IPS-15b (cell line): ENCODE results near the gene MYMX.

Experiments
- H3K27me3 ChIP-seq: one replicate; pipeline ENCODE4 v1.6.1; 2013; ENCODE audit warnings: low read length; ENCODE audit not compliant: control insufficient read depth, insufficient read depth
- H3K36me3 ChIP-seq: one replicate; pipeline ENCODE4 v1.6.1; 2013; ENCODE audit warnings: low read length; ENCODE audit not compliant: control insufficient read depth, insufficient read depth
- H3K4me1 ChIP-seq: one replicate; pipeline ENCODE4 v1.6.1; 2013; ENCODE audit warnings: mild to moderate bottlenecking, low read length; ENCODE audit not compliant: control insufficient read depth, insufficient read depth
- H3K4me3 ChIP-seq: one replicate; pipeline ENCODE4 v1.5.1; 2013; ENCODE audit warnings: low read depth, low read length
- H3K9ac ChIP-seq: one replicate; pipeline ENCODE4 v1.6.1; 2013; ENCODE audit warnings: low read depth, mild to moderate bottlenecking, low read length
- H3K9me3 ChIP-seq: one replicate; pipeline ENCODE4 v1.6.1; 2013; ENCODE audit warnings: mild to moderate bottlenecking, low read length; ENCODE audit not compliant: control insufficient read depth, insufficient read depth

MYMX gene

DNA sequence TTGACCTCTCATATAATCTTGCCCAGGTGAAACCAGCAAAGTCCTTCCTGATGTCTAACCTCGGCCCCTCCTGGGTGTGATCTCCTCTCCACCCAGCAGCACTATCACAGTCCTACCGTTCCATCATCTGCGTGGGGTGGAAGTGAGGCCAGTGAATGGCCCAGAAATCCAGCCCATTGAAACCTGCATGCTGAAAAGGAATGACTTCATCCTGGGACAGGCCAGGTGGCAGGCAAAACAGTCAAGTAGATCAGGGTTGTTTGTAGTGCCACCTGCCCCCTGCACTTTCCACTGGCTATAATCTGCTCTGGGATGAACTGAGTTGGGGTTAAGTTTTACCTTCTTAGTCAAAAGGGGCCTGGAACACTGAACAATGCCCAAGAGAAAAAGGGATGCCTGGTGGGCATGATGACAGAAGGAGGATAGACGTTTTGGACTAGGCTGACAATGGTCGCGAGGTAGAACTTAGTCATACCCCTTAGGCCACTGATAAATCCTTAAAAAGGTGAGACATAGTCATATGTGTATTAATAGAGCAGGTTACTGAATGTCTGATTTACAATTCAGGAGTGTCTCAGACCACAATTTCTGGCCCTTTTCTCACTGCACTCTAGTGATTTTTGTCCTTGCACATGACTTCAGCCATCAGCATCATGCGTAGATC lies 22.1 kb downstream of the MYMX start:
- H3K4me3 ChIP-seq: no peak overlapping the region
- H3K9me3 ChIP-seq: no peaks in the 10 kb centered on the region
- H3K36me3 ChIP-seq: peaks cover 4% of the 10 kb centered on the region
- no peak overlapping the region for H3K9ac ChIP-seq
- peaks cover 4% of the 10 kb centered on the region for H3K4me1 ChIP-seq
- H3K27me3 ChIP-seq: no peaks in the 10 kb centered on the region

DNA sequence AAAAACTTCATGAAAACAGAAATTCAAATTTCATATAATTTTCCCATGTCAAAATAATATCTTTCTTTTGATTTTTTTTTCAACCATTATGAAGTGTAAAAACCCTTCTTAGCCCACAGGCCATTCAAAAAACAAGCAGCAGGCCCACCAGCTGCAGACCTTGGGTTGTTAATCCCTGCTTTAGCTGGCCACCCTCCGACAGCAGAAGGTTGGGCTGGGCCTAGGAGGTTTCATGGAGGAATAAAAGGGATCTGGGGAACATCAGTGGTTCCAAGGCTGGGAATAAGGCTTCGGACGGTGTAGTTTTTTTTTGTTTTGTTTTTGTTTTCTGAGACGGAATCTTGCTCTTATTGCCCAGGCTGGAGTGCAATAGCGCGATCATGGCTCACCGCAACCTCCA lies 26.6 kb downstream of the MYMX start:
- Histone ChIP-seq H3K4me3 (no peak overlapping the region), H3K9ac (no peak overlapping the region), H3K4me1 (peaks cover 7% of the 10 kb centered on the region), H3K36me3 (peaks cover 3% of the 10 kb centered on the region), H3K27me3 (no peaks in the 10 kb centered on the region), H3K9me3 (no peaks in the 10 kb centered on the region)

DNA sequence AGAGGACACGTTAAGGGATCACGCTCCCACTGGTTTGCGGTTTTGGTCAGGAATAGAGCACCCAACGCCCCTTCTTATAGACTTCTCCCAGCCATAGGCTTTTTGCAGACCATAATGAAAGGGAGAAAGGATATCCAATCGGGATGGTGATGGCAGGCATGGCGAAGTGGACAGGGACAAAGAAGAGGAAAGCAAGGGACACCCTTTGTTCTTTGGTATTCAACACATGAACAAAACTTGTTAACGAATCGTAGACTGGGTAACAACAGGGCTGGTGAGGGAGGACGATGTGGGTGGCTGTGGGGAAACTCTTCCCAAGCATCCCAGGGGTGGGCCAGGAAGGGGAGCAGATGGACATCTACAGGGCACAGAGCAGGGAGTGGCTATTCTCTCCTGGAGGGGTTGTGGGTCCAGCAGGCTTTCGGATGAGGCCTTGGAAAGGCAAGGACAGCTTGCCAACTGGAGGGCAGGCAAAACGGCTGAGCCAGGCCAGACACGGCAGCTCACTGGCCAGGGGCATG lies 28.7 kb downstream of the MYMX start:
- Histone ChIP-seq H3K4me1 (peaks cover 18% of the 10 kb centered on the region), H3K9ac (peak overlapping the region; percentile 56), H3K27me3 (no peaks in the 10 kb centered on the region), H3K4me3 (peak overlapping the region; percentile 73), H3K36me3 (peaks cover 23% of the 10 kb centered on the region), H3K9me3 (no peaks in the 10 kb centered on the region)

DNA sequence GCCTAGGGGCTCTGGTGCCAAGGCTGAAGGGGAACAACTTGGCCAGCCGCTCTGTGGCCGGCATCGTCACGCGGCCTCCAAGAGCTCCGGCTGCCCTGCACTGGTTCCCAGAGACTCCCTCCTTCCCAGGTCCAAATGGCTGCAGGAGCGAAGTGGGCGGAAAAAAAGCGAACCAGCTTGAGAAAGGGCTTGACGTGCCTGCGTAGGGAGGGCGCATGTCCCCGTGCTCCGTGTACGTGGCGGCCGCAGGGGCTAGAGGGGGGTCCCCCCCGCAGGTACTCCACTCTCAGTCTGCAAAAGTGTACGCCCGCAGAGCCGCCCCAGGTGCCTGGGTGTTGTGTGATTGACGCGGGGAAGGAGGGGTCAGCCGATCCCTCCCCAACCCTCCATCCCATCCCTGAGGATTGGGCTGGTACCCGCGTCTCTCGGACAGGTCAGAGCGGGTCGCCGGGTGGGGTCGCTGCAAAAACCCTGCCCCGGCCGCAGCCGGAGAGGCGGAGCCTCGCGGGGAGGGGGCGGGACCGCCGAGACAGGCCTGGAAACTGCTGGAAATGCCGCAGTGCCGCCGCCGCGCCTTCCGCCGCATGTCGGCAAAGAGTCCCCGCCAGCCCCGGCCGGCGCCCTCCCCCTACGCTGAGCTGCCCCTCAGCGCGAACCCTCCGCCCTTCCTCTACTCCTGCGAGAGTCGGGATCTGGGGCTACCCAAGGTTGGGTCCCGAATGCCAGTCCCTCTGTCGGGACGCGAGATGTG lies 29.4 kb downstream of the MYMX start:
- Histone ChIP-seq H3K4me1 (peaks cover 18% of the 10 kb centered on the region), H3K27me3 (no peaks in the 10 kb centered on the region), H3K36me3 (peaks cover 29% of the 10 kb centered on the region), H3K9ac (peak overlapping the region; percentile 96), H3K9me3 (no peaks in the 10 kb centered on the region), H3K4me3 (peak overlapping the region; percentile 100)

DNA sequence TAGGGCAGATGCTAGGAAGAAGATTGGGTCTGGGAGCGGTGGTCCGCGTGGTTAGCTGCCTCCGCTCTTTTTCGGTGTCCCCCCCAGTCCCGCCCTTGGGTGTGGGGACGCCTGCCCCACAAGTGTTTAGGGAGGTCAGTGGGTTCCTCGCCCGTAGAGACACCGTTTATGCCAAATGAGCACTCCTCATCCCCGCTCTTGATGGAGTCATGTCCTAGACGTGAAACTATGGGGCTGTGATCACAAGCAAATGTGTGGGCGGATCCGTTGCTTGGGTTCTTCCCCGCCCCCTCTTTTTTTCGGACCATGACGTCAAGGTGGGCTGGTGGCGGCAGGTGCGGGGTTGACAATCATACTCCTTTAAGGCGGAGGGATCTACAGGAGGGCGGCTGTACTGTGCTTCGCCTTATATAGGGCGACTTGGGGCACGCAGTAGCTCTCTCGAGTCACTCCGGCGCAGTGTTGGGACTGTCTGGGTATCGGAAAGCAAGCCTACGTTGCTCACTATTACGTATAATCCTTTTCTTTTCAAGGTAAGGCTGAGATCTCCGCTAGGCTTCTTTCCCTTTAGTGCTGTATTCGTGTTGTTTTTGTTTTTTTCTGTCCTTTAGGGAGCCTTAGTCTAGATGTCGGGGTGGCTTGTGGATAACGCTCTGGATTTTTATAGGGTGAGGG lies 30.1 kb downstream of the MYMX start, which contains the start of gene HSP90AB1:
Gene HSP90AB1 (plus strand): TSS at position 439 of the 675 bp plus-strand sequence. CDS start 1,529 bp downstream, outside the sequence.
- Histone ChIP-seq H3K4me3 (peak within 1 kb of the TSS; percentile 100), H3K9me3 (no peaks in the 10 kb centered on the region), H3K36me3 (peaks cover 36% of the 10 kb centered on the region), H3K9ac (peak within 1 kb of the TSS; percentile 100), H3K27me3 (no peaks in the 10 kb centered on the region), H3K4me1 (peaks cover 18% of the 10 kb centered on the region)

DNA sequence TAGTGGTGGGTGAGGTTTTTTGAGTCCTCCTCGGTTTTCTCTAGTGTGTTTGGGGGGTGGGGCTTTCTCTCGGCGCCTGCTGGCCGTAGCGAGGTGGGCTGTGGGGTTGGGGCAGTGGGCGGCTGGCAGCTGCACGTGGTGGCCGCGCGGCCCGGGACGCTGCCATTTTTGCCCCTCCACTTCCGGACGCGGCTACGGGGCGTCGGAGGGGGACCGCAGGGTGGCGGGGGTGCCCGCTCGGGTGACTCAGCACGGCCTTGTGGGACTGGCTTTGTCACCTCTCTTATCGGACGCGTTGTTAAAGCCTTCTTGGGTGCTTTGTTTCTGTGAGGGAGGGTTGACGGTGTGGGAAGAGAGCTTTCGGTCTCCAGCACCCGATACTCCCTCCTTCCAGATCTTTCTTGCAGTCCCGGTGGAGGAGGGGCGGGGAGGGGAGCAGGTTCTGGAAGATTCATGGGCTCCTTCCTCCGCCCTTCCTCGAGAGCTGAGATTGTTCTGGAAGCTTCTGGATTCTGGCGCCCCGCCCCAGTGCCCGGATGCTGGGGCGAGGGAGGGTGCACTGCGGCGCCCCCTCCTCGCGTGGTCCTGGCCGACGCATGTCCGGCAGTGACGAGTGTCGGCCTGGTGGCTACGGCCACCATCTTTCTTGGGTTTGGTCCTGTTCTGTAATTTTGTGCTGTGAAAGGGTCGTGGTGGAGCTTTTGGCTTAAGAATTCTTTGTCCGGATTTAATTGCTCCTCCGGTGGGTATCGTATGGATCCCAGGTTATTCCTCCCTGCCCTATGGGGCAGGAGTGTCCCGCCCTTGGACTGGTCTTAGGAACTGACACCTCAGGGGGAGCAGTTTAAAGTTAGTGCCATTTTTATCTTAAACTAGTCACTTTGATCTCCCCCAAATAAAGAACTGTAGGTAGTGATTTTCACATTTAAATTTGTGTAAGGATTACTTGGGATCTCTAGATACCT lies 30.9 kb downstream of the MYMX start:
- H3K9me3 ChIP-seq: no peaks in the 10 kb centered on the region
- no peaks in the 10 kb centered on the region for H3K27me3 ChIP-seq
- peaks cover 42% of the 10 kb centered on the region for H3K36me3 ChIP-seq
- peak overlapping the region; percentile 100 for H3K9ac ChIP-seq
- H3K4me1 ChIP-seq: peaks cover 18% of the 10 kb centered on the region
- H3K4me3 ChIP-seq: peak overlapping the region; percentile 100

DNA sequence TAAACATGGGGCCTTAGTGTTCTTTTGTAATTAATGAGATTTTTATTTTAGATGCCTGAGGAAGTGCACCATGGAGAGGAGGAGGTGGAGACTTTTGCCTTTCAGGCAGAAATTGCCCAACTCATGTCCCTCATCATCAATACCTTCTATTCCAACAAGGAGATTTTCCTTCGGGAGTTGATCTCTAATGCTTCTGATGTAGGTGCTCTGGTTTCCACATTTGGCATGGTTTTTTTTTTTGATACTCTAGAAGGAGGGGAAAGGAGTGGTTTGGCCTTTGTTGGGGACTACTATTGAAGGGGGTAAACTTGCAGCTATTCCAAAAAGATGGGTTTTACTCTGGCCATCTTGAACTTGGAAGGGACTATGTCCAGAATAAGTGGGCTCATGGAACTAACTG lies 31.9 kb downstream of the MYMX start:
- Histone ChIP-seq H3K9ac (peak overlapping the region; percentile 100), H3K4me3 (peak overlapping the region; percentile 100), H3K36me3 (peaks cover 50% of the 10 kb centered on the region), H3K9me3 (no peaks in the 10 kb centered on the region), H3K27me3 (no peaks in the 10 kb centered on the region), H3K4me1 (peaks cover 18% of the 10 kb centered on the region)

DNA sequence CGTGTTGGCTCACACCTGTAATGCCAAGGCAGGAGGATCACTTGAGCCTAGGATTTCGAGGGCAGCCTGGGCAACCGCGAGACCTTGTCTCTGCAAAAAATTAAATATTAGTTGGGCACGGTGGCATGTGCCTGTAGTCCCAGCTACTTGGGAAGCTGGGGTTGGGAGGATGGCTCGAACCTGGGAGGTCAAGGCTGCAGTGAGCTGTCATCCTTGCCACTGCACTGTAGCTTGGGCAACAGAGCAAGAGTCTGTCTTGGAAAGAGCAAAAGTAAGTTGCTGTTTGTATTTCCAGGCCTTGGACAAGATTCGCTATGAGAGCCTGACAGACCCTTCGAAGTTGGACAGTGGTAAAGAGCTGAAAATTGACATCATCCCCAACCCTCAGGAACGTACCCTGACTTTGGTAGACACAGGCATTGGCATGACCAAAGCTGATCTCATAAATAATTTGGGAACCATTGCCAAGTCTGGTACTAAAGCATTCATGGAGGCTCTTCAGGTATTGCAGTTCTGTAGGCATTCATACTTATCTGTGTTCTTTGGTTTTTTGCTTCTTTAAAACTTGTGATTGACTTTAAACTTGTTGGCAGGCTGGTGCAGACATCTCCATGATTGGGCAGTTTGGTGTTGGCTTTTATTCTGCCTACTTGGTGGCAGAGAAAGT lies 32.5 kb downstream of the MYMX start:
- Histone ChIP-seq H3K4me1 (peaks cover 18% of the 10 kb centered on the region), H3K4me3 (peak overlapping the region; percentile 100), H3K9me3 (no peaks in the 10 kb centered on the region), H3K9ac (peak overlapping the region; percentile 100), H3K36me3 (peaks cover 55% of the 10 kb centered on the region), H3K27me3 (no peaks in the 10 kb centered on the region)

DNA sequence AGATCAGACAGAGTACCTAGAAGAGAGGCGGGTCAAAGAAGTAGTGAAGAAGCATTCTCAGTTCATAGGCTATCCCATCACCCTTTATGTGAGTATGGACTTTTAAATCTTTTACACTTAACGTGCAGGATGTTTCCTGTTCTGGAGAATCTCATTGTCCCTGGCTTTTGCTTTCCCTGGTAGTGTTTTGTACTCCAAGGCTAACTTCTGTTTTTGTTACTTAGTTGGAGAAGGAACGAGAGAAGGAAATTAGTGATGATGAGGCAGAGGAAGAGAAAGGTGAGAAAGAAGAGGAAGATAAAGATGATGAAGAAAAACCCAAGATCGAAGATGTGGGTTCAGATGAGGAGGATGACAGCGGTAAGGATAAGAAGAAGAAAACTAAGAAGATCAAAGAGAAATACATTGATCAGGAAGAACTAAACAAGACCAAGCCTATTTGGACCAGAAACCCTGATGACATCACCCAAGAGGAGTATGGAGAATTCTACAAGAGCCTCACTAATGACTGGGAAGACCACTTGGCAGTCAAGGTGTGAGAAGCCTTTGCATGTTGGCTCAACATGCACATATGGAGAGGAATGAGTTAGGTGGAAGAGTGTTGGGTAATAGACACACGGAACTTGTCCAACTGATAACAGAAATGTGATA lies 33.5 kb downstream of the MYMX start:
- Histone ChIP-seq H3K36me3 (peaks cover 55% of the 10 kb centered on the region), H3K4me3 (peak overlapping the region; percentile 16), H3K27me3 (no peaks in the 10 kb centered on the region), H3K4me1 (peaks cover 14% of the 10 kb centered on the region), H3K9ac (no peak overlapping the region), H3K9me3 (no peaks in the 10 kb centered on the region)

DNA sequence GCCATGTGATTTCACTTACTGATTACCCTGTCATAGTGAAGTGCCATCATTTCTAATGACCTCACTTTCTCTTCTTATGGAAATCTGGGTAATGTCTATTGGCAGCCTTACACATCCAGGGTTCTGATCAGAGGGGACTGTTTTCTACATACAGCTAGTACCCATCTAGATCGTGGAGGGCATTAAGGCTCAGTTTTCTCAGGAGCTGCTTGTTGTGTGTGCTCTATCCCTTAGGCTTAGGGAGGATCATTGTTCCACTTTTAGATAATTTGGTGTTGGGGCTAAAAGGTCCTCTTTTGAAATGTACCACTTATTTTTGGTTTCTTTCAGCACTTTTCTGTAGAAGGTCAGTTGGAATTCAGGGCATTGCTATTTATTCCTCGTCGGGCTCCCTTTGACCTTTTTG lies 34.0 kb downstream of the MYMX start:
- H3K9ac ChIP-seq: no peak overlapping the region
- H3K27me3 ChIP-seq: no peaks in the 10 kb centered on the region
- H3K36me3 ChIP-seq: peaks cover 55% of the 10 kb centered on the region
- H3K4me1 ChIP-seq: peaks cover 11% of the 10 kb centered on the region
- no peaks in the 10 kb centered on the region for H3K9me3 ChIP-seq
- H3K4me3 ChIP-seq: peak overlapping the region; percentile 16
